GM21723 (cell line): Measurements from ENCODE around the gene TBL2.
"Not testable (repeated sequence)": the region's sequence is repeated elsewhere in the genome, so short reads cannot be mapped to it uniquely, and the experiment has no call there.

Experiments used
- ATAC-seq: cut with Tn5 transposase; IDR thresholded peaks from one replicate; pipeline ENCODE4 v1.9.1; 2021; ENCODE audit warnings: mild to moderate bottlenecking, moderate library complexity; ENCODE audit not compliant: unreplicated experiment

The TBL2 gene

DNA sequence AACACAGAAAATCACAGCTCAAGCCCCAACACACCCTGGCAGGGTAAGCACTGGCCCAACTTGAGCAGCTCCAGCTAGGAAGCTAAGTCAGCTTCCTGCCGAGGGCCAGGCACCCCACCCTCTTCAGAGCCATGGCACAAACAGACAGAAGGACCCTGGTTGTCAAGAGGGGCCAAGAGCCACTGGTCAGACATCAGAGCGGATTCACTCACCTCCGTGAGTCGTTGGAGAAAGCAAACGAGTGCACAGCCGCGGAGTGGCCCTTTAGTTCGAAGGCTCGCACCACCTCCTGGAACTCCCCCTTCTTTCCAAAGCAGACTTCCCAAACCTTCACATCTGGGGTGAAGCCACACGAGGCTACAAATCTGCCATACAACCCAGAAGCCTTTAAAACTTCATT is 7.4 kb downstream of the TBL2 start:
- ATAC-seq = no peak

DNA sequence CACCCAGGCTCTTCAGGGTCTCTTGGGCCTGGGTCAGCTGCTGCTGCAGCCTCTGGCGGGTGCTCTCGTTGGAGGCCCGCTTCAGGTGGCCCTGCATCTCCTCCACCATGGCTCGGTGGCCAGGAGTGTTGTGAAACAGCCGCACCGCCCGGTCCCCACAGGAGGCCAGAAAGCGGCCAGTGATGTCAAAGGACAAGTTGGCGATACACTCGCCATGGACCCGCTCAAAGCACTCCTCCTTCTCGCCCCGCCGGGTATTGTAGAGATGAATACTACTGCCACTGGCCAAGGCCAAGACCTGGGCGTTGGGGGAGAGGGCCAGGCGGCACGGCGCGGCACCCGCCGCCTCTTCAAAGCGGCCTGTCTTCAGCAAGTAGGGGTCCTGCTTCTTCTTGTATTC is 7.9 kb downstream of the TBL2 start:
- no peak for ATAC-seq

DNA sequence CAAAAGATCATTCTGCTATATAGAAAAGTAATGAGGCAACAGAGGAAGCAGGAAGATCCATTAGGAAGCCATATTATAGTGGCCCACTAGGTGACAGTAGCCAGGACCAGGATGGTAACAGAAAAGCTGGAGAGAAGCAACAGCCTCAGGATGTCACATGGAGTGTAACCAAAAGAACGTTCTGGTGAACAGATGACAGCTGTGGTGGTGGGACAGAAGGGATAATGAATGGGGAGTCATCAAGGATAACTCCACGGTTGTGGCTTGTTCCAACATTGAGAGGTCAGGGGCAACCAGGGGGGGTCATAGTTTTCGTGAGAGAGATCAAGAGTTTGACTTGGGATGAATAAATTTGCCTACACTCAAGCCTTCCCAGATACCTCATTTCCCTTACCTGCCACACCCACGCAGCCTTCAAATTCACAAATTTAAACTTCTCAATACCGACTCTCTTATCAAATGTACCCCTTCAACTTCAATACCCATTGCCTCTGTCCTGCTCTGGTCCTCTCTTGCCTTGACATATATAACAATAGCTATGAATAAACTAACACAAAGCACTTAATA is 9.3 kb downstream of the TBL2 start:
- ATAC-seq = no peak

- no peak for ATAC-seq
Measured at GRCh38 chr7:73567846-73568685, 10.3 kb downstream of the TBL2 start.

GRCh38 chr7:73567140-73567539 is 11.2 kb downstream of the TBL2 start:
- ATAC-seq = no peak

- not testable (repeated sequence) for ATAC-seq
Measured at GRCh38 chr7:73566431-73566830, 11.9 kb downstream of the TBL2 start.

DNA sequence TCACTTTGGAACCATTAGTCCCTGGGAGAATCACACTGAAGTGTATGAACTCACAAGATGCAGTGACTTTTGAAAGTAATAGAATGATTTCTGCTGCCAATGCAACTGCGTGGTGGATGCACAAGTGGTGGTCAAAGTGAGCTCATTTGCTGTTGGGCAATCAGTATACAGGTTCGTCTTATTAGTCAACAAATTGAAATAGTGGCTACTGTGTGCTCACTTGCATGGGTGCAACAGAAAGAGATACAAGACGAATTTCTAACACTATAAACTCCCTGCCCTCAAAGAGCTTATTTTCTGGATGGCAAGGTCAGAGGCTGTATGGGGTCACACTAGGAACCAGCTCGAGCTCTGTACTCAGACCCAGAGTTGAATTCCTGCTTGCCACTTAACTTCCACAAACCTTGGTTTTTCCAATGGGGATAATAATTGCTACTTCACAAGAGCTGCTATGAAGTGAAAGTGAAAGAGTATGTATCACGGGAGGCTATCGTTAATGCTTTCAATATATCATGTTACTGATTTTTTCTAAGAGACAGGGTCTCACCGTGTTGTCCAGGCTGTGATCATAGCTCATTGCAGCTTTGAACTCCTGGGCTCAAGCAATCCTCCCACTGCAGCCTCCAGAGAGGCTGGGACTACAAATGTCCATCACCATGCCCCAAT is 12.6 kb downstream of the TBL2 start:
- ATAC-seq = no peak

- ATAC-seq = no peak
Measured at GRCh38 chr7:73560109-73560835, 18.1 kb downstream of the TBL2 start.

DNA sequence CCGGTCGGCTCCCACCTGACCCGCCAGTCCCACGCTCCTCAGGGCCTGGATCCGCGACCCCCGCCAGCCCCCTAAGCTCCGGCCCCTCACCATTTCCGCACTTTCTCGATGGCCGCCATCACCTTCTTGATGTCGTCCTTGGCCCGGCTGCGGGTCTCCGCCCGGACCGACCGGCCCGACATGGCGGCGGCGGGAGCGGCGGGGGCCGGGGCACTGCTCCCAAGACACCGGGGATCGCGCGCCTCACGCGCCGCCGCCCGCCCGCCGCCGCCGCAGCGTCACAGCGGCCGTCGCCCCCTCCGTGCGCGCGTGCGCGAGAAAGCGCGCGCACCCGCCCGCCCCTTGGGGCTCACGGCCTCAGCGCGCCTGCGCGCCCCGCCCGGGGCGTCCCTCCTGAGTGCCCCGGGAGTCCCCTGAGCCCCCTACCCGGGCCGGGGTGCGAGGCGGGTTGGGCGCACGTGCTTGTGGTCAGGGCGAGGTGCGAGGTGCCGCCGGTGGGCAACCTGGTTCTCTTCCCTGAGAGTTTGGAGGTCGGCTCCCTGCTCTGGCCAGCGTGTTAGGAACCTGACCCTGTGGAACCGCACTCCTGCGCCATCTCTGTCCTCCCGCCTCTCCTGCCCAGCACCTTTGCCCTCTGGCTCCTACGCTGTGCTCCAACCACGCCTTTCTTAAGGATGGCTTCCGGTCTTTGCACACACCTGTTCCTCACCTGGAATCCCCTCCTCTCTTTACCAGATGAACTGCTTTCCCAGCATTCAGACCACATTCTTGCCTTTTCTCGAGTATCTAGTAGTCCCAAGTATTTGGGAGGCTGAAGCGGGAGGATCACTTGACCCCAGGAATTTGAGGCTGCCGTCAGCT is 20.8 kb downstream of the TBL2 start, which contains the start of gene BCL7B:
Gene BCL7B, minus strand, starts transcription at position 294 of the 861 bp plus-strand sequence. Its CDS starts 112 bp downstream, at position 182.
- peak; percentile 38 for ATAC-seq

DNA sequence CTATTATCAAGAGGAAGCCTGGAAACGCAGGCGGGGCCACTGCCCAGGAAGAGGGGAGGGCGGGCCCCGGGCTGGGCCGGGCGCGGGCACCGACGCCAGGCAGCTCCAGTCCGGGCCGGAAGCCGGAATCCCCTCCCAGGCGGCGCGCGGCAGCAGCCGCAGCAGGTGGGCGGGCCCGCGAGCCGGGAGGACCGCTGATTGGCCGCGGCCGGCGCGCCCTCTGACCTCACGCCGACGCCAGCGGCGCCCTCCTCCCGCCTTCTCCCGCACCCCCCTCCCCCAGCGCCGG is 21.3 kb downstream of the TBL2 start:
- ATAC-seq = peak; percentile 83

DNA sequence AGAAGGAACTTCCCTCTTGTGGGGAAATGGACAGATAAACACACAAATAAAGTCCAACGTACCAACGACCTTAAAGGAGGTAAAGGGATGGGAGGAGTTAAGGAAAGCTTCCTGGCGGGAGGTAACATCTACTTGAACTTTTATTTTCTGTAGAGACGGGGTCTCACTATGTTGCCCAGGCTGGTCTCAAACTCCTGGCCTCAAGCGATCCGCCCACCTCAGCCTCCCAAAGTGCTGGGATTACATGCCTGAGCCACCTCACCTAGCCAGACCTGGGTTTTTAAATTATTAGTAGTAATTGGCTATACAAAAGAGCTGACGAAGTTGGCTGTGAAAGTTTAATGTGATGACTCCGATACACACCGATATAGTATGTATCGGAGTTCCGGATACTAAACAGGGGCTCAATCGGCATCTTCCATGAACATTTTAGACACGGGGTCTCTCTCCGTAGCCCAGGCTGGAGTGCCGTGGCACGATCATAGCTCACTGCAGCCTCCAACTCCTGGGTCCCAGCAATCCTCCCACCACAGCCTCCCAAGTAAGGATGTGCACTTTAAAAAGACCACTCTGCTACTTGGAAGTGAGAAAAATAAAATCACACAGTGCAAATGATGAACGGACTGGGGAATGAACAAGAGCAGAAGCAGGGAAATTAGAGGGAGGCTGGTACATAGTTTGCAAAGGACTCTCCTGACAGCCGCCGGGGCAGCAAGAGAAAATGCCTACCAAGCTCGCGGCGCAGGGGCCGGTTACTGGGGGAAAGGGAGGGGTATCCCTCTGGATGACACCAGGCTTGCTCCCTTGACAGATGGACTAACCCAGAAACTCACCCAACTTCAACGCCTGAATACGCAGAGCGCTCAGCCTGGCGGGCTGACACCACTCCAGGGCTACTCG is 21.9 kb downstream of the TBL2 start:
- no peak for ATAC-seq

DNA sequence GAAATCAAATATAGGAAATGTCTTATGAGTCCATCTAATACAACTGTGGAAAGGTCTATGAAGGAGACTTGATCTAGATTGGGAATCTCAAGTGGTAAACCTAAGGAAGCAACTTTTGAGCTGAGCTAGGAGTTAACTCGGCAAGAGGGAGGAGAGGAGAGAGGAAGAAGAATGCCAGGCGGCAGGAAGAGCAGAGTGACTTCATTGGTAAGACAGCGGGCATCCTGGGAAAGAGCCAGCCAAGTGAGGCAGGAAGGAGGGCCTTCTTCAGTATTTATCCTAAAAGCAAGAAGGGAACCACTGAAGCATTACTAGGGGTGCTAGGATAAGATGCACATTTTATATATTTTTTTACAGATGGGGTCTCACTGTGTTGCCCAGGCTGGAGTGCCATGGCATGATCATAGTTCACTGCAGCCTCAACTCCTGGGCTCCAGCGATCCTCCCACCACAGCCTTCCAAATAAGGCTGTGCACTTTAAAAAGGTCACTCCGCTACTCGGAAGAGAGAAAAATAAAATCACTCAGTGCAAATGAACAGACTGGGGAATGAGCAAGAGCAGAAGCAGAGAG is 22.9 kb downstream of the TBL2 start:
- no peak for ATAC-seq

GRCh38 chr7:73550093-73550492 is 28.3 kb downstream of the TBL2 start:
- not testable (repeated sequence) for ATAC-seq

DNA sequence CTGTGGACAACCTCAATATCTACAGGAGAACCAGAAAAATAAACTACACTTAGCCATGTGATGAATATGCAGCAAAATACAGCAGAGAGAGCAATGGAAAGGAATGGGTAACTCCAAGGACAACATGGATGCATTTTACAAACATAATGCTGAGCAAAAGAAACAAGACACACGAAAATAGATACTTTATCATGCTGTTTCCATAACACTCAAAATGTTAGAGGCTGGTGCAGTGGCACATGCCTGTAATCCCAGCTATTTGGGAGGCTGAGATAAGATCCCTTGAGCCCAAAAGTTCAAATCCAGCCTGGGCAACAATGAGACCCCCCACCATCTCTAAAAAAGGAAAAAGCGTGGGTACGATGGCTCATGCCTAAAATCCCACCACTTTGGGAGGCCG is 29.2 kb downstream of the TBL2 start:
- ATAC-seq = no peak

DNA sequence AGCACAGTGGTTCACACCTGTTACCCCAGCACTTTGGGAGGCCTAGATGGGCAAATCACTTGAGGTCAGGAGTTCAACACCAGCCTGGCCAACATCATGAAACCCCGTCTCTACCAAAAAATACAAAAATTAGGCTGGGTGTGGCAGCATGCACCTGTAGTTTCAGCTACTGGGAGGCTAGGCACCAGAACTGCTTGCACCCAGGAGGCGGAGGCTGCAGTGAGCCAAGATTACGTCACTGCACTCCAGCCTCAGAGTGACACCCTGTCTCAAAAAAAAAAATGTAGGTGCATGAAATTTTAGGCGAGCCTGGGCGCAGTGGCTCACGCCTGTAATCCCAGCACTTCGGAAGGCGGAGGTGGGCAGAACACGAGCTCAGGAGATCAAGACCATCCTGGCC is 30.5 kb downstream of the TBL2 start:
- ATAC-seq = no peak

- no peak for ATAC-seq
Measured at GRCh38 chr7:73544678-73545077, 33.7 kb downstream of the TBL2 start.

- no peak for ATAC-seq
Measured at GRCh38 chr7:73541722-73542121, 36.7 kb downstream of the TBL2 start.

DNA sequence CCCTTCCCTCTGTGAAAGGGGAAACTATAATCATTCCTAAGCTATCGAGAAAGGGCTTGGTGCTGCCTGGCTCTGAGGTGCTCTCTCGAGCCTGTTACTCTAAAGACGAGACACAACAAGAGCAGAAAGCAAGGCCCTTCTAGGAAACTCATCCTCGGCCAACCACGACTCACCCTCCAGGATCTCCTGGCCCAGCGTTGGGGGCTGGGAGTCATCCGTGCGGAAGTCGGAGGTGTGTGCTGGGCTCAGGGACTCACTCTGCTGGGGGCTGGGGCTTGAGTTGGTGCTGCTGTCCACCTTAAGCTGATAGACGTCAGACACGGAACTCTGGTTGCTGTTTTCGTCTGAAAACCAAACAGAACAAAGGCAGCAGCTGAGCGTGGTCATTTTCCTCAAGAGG is 38.7 kb downstream of the TBL2 start:
- ATAC-seq = no peak

- not testable (repeated sequence) for ATAC-seq
Measured at GRCh38 chr7:73538510-73538909, 39.9 kb downstream of the TBL2 start.
